ENCODE data around the gene SOWAHD. TPM values are rescaled to one million over a fixed set of nuclear protein-coding genes. Genes with fewer than 3 reads are reported as not detected.
"Not testable (repeated sequence)": the region's sequence is repeated elsewhere in the genome, so short reads cannot be mapped to it uniquely, and the experiment has no call there.

The SOWAHD gene
- polyA plus RNA-seq, 1 donor: 0.38 TPM

DNA sequence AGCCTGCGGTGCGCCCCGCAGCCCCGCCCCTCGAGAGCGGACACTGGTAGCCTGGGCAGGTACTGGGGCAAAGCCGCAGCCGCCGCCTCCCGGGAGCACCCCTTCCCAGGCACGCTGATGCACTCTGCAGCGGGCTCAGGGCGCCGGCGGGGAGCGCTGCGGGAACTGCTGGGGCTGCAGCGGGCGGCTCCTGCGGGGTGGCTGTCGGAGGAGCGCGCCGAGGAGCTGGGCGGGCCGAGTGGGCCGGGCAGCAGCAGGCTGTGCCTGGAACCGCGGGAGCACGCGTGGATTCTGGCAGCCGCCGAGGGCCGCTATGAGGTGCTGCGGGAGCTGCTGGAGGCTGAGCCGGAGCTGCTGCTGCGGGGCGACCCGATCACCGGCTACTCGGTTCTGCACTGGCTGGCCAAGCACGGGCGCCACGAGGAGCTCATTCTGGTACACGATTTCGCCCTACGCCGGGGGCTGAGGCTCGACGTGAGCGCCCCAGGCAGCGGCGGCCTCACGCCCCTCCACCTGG is 401 bp downstream of the SOWAHD start:
- no peak for DNase-seq

DNA sequence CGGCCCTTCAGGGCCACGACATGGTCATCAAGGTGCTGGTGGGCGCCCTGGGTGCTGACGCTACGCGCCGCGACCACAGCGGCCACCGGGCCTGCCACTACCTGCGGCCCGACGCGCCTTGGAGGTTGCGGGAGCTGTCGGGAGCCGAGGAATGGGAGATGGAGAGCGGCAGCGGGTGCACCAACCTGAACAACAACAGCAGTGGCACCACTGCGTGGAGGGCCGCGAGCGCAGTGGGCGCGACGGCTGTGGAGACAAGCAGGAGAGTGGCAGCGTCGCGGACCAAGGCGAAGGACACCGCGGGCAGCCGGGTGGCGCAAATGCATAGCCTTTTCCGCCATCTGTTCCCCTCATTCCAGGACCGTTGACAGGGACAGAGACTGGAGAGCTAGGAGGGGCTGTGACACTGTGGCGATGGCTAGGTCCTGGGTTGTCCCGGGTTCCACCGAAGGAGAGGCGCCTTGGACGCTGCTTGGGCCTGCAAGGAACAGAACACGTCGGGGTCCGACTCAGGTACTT is 919 bp downstream of the SOWAHD start:
- DNase-seq: no peak

GRCh38 chrX:119760026-119760877 is 1.9 kb downstream of the SOWAHD start:
- no peak for DNase-seq

- DNase-seq: no peak
Measured at GRCh38 chrX:119762718-119763117, 4.3 kb downstream of the SOWAHD start.

- no peak for DNase-seq
Measured at GRCh38 chrX:119763181-119763580, 4.8 kb downstream of the SOWAHD start.

GRCh38 chrX:119763836-119764387 is 5.5 kb downstream of the SOWAHD start:
- DNase-seq: no peak

DNA sequence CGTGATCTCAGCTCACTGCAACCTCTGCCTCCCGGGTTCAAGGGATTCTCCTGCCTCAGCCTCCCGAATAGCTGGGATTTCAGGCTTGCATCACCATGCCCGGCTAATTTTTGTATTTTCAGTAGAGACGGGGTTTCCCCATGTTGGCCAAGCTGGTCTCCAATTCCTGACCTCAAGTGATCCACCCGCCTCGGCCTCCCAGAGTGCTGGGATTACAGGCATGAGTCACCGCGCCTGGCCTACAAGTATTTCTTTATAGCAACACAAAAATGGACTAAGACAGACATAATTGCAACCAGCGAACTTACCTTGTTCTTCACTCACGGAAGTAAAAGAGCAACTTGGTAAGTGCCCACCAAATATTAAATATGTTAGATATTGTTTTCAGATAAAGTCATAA is 10.0 kb downstream of the SOWAHD start:
- DNase-seq: not testable (repeated sequence)

GRCh38 chrX:119769388-119769787 is 11.0 kb downstream of the SOWAHD start:
- DNase-seq: not testable (repeated sequence)

DNA sequence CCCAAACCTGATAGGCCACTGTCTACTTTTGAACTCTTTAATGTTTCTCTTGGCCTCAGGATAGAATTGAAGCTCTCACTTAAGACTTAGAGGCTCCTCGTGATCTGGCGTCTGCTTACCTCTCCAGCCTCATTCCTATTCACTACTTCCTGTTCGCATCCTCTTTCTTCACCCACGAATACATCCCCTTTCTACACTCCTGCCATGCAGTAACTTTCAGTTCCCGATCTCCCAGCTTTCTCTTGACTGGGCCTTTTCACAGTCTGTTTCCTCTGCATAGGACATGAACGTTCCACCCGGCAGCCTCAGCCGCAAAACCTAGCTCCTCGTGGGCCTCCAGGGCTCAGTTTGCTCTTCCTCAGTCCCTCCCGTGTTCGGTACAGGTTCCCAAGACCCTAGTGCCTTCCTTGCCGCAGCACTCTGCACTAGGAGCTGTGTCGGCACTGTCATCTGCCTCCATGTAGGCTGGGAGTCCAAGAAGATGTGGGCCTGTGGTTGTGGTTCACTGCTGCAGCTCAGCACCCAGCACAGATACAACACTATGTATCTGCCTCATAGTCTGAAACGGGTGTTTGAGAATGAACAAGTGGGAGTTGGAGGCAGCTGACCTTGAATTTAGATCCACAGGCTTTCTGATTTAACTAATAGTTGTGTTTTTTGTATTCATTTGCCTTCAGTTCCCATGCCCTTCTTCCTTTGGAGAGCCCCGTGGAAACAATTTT is 17.3 kb downstream of the SOWAHD start:
- DNase-seq: no peak

DNA sequence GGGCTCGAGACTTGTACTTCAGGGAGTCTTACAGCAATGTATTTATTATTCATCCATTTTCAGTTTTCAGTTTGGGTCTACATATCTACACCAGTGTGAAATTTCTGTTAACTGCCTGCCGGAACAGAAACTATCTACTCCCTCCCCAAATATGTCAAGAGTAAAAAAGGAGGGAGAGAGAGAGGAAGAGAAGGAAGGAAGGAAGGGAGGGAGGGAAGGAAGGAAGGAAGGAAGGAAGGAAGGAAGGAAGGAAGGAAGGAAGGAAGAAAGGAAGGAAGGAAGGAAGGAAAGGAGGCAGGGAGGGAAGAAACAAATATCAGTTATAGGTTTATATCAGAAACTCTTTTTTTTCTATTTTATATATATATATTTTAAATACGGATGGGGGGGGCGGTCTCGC is 20.4 kb downstream of the SOWAHD start:
- no peak for DNase-seq

DNA sequence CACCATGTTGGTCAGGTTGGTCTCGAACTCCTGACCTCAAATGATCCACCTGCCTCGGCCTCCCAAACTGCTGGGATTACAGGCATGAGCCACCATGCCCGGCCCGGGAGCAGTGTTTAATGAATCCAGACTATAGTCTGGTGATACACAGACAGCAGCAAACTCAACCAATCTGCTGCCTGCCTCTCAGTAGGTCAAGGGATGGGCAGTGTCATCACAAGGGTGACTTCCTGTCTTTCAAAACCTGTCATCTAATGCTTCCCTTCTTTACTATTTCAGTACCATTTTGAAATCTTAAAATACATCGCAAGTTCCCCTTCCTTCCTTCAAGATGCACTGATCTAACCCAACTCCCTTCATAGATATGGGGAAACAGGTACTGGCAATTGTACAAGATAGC is 24.6 kb downstream of the SOWAHD start:
- DNase-seq: no peak

DNA sequence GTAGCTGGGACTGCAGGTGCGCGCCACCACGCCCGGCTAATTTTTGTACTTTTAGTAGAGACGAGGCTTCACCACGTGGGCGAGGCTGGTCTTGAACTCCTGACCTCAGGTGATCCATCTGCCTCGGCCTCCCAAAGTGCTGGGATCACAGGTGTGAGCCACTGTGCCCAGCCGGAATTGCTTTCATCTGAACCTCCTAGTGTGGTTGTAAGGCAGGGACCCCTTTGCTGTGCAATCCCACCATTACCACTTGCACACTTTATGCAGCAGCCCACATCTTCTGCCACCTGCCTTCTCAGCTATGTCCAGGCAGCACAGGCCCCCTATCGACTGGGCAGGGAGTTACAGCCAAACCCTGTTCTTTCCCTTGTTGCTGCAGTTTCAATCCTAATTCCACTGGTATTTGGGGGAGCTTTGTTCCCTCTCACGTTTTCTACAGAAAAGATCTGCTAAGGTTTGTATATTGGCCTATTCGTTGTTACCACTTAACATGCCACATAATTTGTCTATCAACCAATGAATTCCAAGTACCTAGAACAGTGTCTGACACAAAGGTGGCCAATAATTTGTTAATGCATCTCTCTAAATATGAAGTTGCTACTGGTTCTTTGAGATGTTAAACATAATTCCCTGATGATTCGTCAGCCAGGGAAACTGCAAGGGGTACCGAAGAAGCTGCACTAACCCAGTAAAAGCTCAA is 26.5 kb downstream of the SOWAHD start:
- no peak for DNase-seq

DNA sequence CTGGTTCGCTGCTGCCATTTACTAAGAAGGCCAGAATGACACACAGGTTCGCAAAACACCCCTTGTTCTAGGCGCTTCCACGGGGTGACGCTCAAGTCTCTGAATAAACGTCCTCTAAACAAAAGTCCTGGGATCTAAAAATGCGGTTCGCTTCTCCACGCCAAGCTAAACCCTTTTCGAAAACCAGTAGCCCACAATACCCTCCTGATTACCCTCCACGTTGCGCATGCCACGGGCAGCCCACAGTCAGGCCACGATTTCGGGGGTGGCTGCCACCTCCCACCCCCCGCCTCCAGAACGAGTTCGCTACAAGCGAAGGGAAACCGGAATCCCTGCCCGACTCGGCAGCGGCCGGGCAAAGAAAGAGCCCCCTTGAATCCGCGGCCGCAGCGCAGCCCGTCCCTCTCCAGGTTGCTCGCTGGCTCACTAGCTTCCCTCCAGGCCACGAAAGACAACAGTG is 32.6 kb downstream of the SOWAHD start:
- DNase-seq: peak; percentile 34

DNA sequence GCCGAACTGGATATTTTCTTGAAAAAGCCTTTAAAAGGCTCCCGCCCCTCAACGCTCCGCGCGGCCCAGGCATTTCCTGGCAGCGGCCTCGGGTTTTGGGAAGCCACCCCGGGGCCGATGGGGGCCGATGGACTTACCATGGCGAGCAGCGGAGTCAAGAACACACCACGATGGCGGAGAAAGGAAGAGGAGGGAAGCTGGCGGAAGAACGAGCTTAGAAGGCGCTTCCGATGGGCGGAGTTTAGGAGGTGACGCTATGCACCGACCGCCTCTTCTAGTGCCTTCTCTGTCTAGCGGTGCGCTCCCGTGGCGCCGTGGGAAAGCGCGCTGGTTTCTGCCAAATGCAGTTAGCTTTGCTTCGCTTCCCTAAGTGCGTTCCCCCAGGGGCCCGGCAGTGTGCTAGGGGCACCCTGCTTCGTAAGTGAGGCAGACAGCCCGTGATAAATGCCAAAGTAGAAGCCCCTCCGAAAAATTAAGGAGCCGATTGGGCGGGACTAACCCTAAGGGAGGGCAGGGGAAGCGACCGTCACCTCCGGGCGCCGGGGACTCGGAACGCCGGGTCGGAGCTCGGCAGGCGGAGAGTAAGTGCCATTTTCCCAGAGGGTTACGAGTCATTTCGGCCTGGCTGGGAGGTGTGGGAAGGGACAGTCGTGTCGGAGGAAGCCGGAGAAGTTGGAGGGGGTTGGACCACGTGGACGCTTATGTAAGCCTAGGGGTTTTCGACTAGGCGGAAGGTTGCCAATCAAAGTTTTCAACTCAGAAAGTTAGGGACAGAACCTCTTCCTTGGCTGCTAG is 33.2 kb downstream of the SOWAHD start, which contains the start of gene RPL39:
RPL39 (minus strand) TSS at position 194 of the 795 bp plus-strand sequence; CDS start at position 140, 54 bp downstream.
- DNase-seq: peak; percentile 86

GRCh38 chrX:119801253-119802221 is 43.1 kb downstream of the SOWAHD start:
- DNase-seq: no peak

DNA sequence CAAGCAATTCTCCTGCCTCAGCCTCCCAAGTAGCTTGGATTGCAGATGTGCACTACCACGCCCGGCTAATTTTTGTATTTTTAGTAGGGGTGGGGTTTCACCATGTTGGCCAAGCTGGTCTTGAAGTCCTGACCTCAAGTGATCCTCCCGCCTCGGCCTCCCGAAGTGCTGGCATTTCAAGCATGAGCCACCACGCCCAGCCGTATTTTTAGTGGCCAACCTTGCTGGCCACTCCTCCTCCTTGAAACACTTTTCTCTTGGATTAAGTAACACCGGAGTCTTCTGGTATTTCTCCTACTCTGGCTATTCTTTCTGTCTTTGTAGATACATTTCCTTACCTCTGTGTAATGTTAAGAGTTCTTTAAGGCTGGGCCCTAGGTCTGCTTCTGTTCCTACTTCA is 44.2 kb downstream of the SOWAHD start:
- no peak for DNase-seq

- DNase-seq: not testable (repeated sequence)
Measured at GRCh38 chrX:119808461-119808860, 50.1 kb downstream of the SOWAHD start.

GRCh38 chrX:119809185-119809666 is 50.8 kb downstream of the SOWAHD start:
- no peak for DNase-seq
